Rectal smooth muscle tissue (tissue), 1 donor: ENCODE results near the gene ALG5.

Experiments
- H3K27ac ChIP-seq: one replicate; pipeline ENCODE4 v1.7.0; 2013; ENCODE audit warnings: low read depth, low read length, inconsistent platforms
- H3K27me3 ChIP-seq: one replicate; pipeline ENCODE4 v1.7.0; 2013; ENCODE audit warnings: low read length; ENCODE audit not compliant: control insufficient read depth, insufficient read depth
- H3K36me3 ChIP-seq: one replicate; pipeline ENCODE4 v1.7.0; 2013; ENCODE audit warnings: low read length; ENCODE audit not compliant: control insufficient read depth, insufficient read depth
- H3K4me1 ChIP-seq: one replicate; pipeline ENCODE4 v1.7.0; 2013; ENCODE audit warnings: low read length; ENCODE audit not compliant: control insufficient read depth, insufficient read depth
- H3K4me3 ChIP-seq: one replicate; pipeline ENCODE4 v1.7.0; 2013; ENCODE audit warnings: low read length
- H3K9ac ChIP-seq: one replicate; pipeline ENCODE4 v1.7.0; 2013; ENCODE audit warnings: low read length

ALG5 gene

GRCh38 chr13:36973009-36973408, 26.1 kb downstream of the ALG5 start:
- Histone ChIP-seq H3K27me3 (no peaks in the 10 kb centered on the region), H3K4me3 (no peak overlapping the region), H3K36me3 (no peaks in the 10 kb centered on the region), H3K4me1 (no peaks in the 10 kb centered on the region), H3K27ac (no peak overlapping the region), H3K9ac (no peak overlapping the region)

- H3K36me3 ChIP-seq: peaks cover 4% of the 10 kb centered on the region
- H3K27me3 ChIP-seq: no peaks in the 10 kb centered on the region
These were observed 32.7 kb downstream of the ALG5 start for GRCh38 chr13:36966404-36966803.

DNA sequence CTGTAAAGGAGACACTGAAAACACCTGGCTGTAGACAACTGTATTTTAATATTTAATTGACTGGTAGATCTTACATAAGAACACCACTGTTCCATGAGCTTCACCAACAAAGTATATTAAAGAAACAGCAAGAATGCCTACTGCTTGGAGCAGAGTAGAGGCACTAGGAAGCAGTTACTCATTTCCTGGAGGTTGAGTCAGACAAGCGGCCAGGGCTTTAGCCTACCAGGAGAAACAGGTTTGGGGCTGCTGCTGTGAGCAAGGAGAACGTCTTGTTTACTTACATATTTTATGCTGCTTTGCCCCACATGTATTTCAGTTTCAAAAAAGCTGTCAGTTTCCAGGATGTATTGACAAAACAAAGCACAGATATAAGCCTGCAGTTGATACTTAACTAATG, 33.4 kb downstream of the ALG5 start:
- Histone ChIP-seq H3K9ac (no peak overlapping the region), H3K27ac (no peak overlapping the region), H3K4me1 (no peaks in the 10 kb centered on the region), H3K4me3 (no peak overlapping the region), H3K27me3 (no peaks in the 10 kb centered on the region), H3K36me3 (peaks cover 6% of the 10 kb centered on the region)

More at GRCh38 chr13:36966404-36966803, 32.7 kb downstream of the ALG5 start:
- Histone ChIP-seq H3K4me3 (no peak overlapping the region), H3K4me1 (no peaks in the 10 kb centered on the region), H3K27ac (no peak overlapping the region), H3K9ac (no peak overlapping the region)

DNA sequence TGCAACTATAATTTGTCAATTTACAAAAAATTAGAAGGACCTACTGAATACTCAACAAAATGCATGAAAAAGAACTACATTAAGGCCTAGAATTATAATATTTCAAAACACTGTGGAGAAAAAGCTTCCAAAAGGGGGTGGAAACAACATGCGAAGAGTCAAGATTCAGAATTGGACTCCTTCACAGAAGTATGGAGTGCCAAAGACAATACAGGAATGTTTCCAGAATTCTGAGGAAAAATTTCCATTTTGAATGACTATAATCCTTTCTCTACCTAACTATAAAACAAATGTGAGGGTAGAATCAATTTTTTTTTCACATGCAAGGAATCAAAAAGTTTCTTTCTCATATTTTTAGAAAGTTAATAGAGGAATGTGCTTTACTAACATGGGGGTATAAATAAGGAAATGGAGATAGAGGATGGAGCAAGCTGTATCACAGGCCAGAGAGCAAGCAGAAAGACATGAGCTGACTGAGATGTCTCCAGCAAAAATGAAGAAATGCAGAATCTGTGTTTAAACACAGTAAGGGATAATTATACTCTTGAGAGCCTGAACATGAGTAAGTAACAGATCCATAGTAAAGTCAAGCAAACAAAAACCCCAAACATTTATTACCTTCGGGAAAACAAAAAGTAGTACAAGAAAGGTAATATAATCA, 39.6 kb downstream of the ALG5 start:
- no peak overlapping the region for H3K4me3 ChIP-seq
- no peak overlapping the region for H3K27ac ChIP-seq
- no peaks in the 10 kb centered on the region for H3K4me1 ChIP-seq
- H3K9ac ChIP-seq: no peak overlapping the region
- peaks cover 10% of the 10 kb centered on the region for H3K36me3 ChIP-seq
- no peaks in the 10 kb centered on the region for H3K27me3 ChIP-seq

- Histone ChIP-seq H3K27ac (no peak overlapping the region), H3K27me3 (no peaks in the 10 kb centered on the region), H3K4me1 (no peaks in the 10 kb centered on the region), H3K4me3 (no peak overlapping the region), H3K36me3 (no peaks in the 10 kb centered on the region), H3K9ac (no peak overlapping the region)
These were observed 44.6 kb downstream of the ALG5 start for GRCh38 chr13:36954542-36954941.

DNA sequence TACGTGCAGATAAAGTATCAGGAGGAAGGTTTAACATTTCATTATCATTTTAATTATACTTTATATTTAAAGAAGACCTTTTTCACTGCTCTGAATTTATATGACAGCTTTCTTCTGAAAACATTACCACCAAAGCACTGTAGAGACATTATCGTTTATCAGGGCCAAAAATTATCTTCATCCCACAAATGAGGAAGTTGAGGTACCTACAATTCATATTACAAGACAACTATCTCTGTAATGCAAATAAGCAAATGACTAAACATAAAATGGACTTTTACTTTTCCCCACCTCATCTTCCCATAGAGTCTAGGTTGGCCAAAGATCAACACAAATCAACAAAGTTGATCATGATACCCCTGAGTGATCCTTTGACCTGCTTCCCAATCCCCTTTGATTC, 48.2 kb downstream of the ALG5 start:
- no peaks in the 10 kb centered on the region for H3K27me3 ChIP-seq
- no peaks in the 10 kb centered on the region for H3K4me1 ChIP-seq
- no peak overlapping the region for H3K4me3 ChIP-seq
- H3K27ac ChIP-seq: no peak overlapping the region
- no peak overlapping the region for H3K9ac ChIP-seq
- H3K36me3 ChIP-seq: no peaks in the 10 kb centered on the region

- H3K9ac ChIP-seq: no peak overlapping the region
- H3K4me3 ChIP-seq: no peak overlapping the region
- no peaks in the 10 kb centered on the region for H3K36me3 ChIP-seq
- no peak overlapping the region for H3K27ac ChIP-seq
- H3K4me1 ChIP-seq: no peaks in the 10 kb centered on the region
- no peaks in the 10 kb centered on the region for H3K27me3 ChIP-seq
These were observed 48.8 kb downstream of the ALG5 start for GRCh38 chr13:36950330-36950729.

GRCh38 chr13:36945078-36945477, 54.1 kb downstream of the ALG5 start:
- no peaks in the 10 kb centered on the region for H3K36me3 ChIP-seq
- no peak overlapping the region for H3K9ac ChIP-seq
- H3K27ac ChIP-seq: no peak overlapping the region
- H3K4me1 ChIP-seq: no peaks in the 10 kb centered on the region
- no peak overlapping the region for H3K4me3 ChIP-seq
- H3K27me3 ChIP-seq: no peaks in the 10 kb centered on the region

DNA sequence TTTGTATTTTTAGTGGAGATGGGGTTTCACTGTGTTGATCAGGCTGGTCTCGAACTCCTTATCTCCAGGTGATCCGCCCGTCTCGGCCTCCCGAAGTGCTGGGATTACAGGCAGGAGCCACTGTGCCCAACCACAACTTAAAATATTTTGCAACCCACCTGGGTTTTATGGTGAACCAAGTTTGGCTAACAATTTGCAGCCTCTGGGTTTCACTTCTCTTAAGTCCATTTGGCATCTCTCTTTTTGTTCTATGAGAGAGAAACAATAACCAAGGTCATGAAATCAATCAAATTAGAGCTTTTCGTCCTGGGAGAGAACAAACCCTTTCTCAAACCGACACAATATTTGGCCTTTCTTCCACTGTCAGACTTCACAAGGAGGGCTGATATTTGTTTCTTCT, 73.5 kb downstream of the ALG5 start:
- Histone ChIP-seq H3K27ac (no peak overlapping the region), H3K4me1 (no peaks in the 10 kb centered on the region), H3K9ac (no peak overlapping the region), H3K27me3 (no peaks in the 10 kb centered on the region), H3K4me3 (no peak overlapping the region), H3K36me3 (no peaks in the 10 kb centered on the region)

GRCh38 chr13:36924001-36924400, 75.1 kb downstream of the ALG5 start:
- no peaks in the 10 kb centered on the region for H3K27me3 ChIP-seq
- no peaks in the 10 kb centered on the region for H3K36me3 ChIP-seq
- H3K27ac ChIP-seq: no peak overlapping the region
- no peaks in the 10 kb centered on the region for H3K4me1 ChIP-seq
- no peak overlapping the region for H3K9ac ChIP-seq
- no peak overlapping the region for H3K4me3 ChIP-seq

- Histone ChIP-seq H3K27ac (no peak overlapping the region), H3K27me3 (no peaks in the 10 kb centered on the region)
These were observed 77.4 kb downstream of the ALG5 start for GRCh38 chr13:36921631-36922301.

GRCh38 chr13:36920616-36921185, 78.4 kb downstream of the ALG5 start:
- H3K36me3 ChIP-seq: no peaks in the 10 kb centered on the region
- H3K4me3 ChIP-seq: peak overlapping the region; percentile 37
- H3K4me1 ChIP-seq: peaks cover 2% of the 10 kb centered on the region
- no peaks in the 10 kb centered on the region for H3K27me3 ChIP-seq
- H3K27ac ChIP-seq: peak overlapping the region; percentile 27
- no peak overlapping the region for H3K9ac ChIP-seq

More at GRCh38 chr13:36921631-36922301, 77.4 kb downstream of the ALG5 start:
- Histone ChIP-seq H3K4me1 (no peaks in the 10 kb centered on the region), H3K36me3 (no peaks in the 10 kb centered on the region), H3K4me3 (no peak overlapping the region), H3K9ac (no peak overlapping the region)
